Measurements from ENCODE around the gene PTPN6. TPM values are rescaled to one million over a fixed set of nuclear protein-coding genes. Genes with fewer than 3 reads are reported as not detected.

The PTPN6 gene
- total and polyA plus RNA-seq, 9 of the 15 experiments (the other 6 are each of a cell fraction or from before 2014, with no cell fraction given) = 1.5 to 5.1 (median 3.9) TPM

DNA sequence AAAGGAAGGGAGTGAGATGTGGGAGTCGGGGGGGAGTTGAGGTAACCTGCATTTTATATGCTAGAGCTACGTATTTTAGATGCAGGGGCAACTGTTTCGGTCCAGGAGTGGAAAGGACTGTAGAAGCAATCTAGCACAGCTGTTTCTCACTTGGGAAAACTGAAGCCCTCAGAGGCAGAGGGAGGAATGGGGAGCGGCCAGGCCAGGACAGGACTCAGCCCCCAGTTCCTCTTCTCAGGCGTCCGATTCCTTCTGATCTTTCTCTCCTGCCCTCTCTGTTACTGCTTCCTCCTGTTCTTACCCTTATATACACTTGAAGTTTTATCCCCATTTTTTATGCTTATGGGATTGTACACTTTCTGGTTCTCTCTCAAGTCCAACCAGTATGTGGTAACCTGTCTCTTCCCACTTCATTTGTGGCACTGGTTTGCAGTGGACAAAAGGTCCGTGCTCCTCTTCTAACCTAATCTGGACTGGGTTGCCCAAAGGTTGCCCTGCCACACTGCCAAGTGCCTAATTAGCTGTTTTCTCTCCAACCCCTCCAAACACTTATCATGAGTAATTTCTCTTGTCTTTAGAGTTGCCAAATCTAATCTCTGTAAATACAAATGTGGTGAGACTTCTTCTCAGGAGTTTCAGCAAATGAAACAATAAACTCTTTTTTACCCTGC is 50.9 kb downstream of the PTPN6 start:
- WGBS (ENCODE audit: insufficient coverage, low coverage, missing lambda C conversion rate) = 75% methylated on average over 5 of the region's 7 CpGs
- no peaks in the 10 kb centered on the region; a peak in 3 of 5 replicates for H3K4me1 ChIP-seq (replicated peaks in 1 of 2; ENCODE audit: control insufficient read depth in 2 of 2, insufficient read depth in 2 of 2, low read length in 2 of 2)
- no peak for ATAC-seq
- TF ChIP-seq GTF2F1 (IDR thresholded peaks at IDR 0.05; ENCODE audit: low read depth, low read length) (no peak), XRCC4 (IDR thresholded peaks at IDR 0.05; ENCODE audit: extremely low read depth, insufficient read depth, insufficient read length) (no peak), FIP1L1 (IDR thresholded peaks at IDR 0.05; ENCODE audit: low read depth, low read length, poor library complexity, severe bottlenecking) (no peak), E2F4 (CRISPR knock-in tag; IDR thresholded peaks at IDR 0.05; ENCODE audit: low read depth) (no peak), NFATC3 (IDR thresholded peaks at IDR 0.05) (no peak), SMAD4 (CRISPR knock-in tag; conservative IDR thresholded peaks at IDR 0.05) (no peak), E2F3 (CRISPR knock-in tag; IDR thresholded peaks at IDR 0.05) (no peak), ZNF280B (CRISPR knock-in tag; IDR thresholded peaks at IDR 0.05) (no peak), TAF1 (IDR thresholded peaks at IDR 0.05; ENCODE audit: control insufficient read depth, extremely low read depth, insufficient read depth, low read length, severe bottlenecking) (no peak), YBX1 (IDR thresholded peaks at IDR 0.05) (no peak), GABPB2 (CRISPR knock-in tag; conservative IDR thresholded peaks at IDR 0.05) (no peak), CHD1 (IDR thresholded peaks at IDR 0.05; ENCODE audit: low read length) (no peak), CREBBP (IDR thresholded peaks at IDR 0.05; ENCODE audit: low read depth, low read length) (no peak)
- TF ChIP-seq, protein P1, sequence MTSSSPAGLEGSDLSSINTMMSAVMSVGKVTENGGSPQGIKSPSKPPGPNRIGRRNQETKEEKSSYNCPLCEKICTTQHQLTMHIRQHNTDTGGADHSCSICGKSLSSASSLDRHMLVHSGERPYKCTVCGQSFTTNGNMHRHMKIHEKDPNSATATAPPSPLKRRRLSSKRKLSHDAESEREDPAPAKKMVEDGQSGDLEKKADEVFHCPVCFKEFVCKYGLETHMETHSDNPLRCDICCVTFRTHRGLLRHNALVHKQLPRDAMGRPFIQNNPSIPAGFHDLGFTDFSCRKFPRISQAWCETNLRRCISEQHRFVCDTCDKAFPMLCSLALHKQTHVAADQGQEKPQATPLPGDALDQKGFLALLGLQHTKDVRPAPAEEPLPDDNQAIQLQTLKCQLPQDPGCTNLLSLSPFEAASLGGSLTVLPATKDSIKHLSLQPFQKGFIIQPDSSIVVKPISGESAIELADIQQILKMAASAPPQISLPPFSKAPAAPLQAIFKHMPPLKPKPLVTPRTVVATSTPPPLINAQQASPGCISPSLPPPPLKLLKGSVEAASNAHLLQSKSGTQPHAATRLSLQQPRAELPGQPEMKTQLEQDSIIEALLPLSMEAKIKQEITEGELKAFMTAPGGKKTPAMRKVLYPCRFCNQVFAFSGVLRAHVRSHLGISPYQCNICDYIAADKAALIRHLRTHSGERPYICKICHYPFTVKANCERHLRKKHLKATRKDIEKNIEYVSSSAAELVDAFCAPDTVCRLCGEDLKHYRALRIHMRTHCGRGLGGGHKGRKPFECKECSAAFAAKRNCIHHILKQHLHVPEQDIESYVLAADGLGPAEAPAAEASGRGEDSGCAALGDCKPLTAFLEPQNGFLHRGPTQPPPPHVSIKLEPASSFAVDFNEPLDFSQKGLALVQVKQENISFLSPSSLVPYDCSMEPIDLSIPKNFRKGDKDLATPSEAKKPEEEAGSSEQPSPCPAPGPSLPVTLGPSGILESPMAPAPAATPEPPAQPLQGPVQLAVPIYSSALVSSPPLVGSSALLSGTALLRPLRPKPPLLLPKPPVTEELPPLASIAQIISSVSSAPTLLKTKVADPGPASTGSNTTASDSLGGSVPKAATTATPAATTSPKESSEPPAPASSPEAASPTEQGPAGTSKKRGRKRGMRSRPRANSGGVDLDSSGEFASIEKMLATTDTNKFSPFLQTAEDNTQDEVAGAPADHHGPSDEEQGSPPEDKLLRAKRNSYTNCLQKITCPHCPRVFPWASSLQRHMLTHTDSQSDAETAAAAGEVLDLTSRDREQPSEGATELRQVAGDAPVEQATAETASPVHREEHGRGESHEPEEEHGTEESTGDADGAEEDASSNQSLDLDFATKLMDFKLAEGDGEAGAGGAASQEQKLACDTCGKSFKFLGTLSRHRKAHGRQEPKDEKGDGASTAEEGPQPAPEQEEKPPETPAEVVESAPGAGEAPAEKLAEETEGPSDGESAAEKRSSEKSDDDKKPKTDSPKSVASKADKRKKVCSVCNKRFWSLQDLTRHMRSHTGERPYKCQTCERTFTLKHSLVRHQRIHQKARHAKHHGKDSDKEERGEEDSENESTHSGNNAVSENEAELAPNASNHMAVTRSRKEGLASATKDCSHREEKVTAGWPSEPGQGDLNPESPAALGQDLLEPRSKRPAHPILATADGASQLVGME (CRISPR knock-in tag; IDR thresholded peaks at IDR 0.05) = no peak

More for the DNA sequence above, 50.9 kb downstream of the PTPN6 start:
- in situ Hi-C loops (cut with MboI) (no loop called here), intact Hi-C loops (cut with micrococcal nuclease) (no loop called here)
- no peaks in the 10 kb centered on the region for H3K9me1 ChIP-seq (ENCODE audit: control insufficient read depth, insufficient read depth, low read length)
- H3K79me2 ChIP-seq (ENCODE audit: control insufficient read depth, insufficient read depth, low read length) = no peaks in the 10 kb centered on the region; the same call in 2 of the 3 replicates
- no TSS peak for BruUV-seq (replicated peaks)
- CTCF ChIA-PET (ENCODE audit: low intra/inter-chr PET ratio) = interaction anchor here (0.6 kb wide), 1 partner anchor 16 kb away, joined by 7 read pairs; the partner anchor contains the start of gene LPCAT3
- H3K4me3 ChIP-seq = no peak overlapping the region
- no peak overlapping the region for H3K27ac ChIP-seq (ENCODE audit: extremely low read depth, low read depth, low read length)
- FAIRE-seq (no peak), DNase-seq (ENCODE audit: extremely low read depth in 1 of 4, low spot score in 3 of 4) (no peak)
- no peaks in the 10 kb centered on the region for H3K9me3 ChIP-seq (replicated peaks; ENCODE audit: control insufficient read depth, insufficient read depth, low read depth, low read length)
- H3K4me2 ChIP-seq (ENCODE audit: insufficient read depth, low read length) = no peak overlapping the region
- peaks cover 22% of the 10 kb centered on the region; the same call in 2 of the 3 replicates for H3K36me3 ChIP-seq (ENCODE audit: control insufficient read depth, insufficient read depth, low read length)
- no peak overlapping the region for H3K9ac ChIP-seq (ENCODE audit: insufficient read depth in 1 of 2, low read depth in 2 of 2, low read length in 2 of 2)
- no peaks in the 10 kb centered on the region for H4K20me1 ChIP-seq (replicated peaks; ENCODE audit: control insufficient read depth, insufficient read depth, low read length)
- no peak overlapping the region for H2AFZ ChIP-seq (ENCODE audit: low read depth, low read length)
- POLR2A ChIA-PET = no interaction called here
- H3K27me3 ChIP-seq (ENCODE audit: control insufficient read depth in 2 of 2, insufficient read depth in 2 of 2, low read length in 2 of 2) = no peaks in the 10 kb centered on the region

All from K562 (cell line).